Astrocyte (in vitro differentiated cells and primary cell): ENCODE results near the gene VWCE. TPM values are rescaled to one million over a fixed set of nuclear protein-coding genes. Genes with fewer than 3 reads are reported as not detected.

Experiments used
- DNase-seq: peaks from one replicate; pipeline ENCODE4 v3.0.0-alpha.2; 2010; ENCODE audit warnings: low read depth
- FAIRE-seq: peaks from 2 replicates; lab custom pipeline; 2011; peaks lifted over from hg19 to GRCh38; lab: Jason Lieb, UNC
- H2AFZ ChIP-seq: 2 replicates; pipeline ENCODE4 v1.6.0; 2012; ENCODE audit warnings: low read depth, low read length, inconsistent platforms
- H3K27ac ChIP-seq: 2 replicates; pipeline ENCODE4 v1.5.1; 2011; ENCODE audit warnings: low read depth, low read length, inconsistent platforms
- H3K27me3 ChIP-seq: 2 replicates; pipeline ENCODE4 v1.6.0; 2011; ENCODE audit warnings: low read length, inconsistent platforms; ENCODE audit not compliant: insufficient read depth
- H3K36me3 ChIP-seq: 2 replicates; pipeline ENCODE4 v1.5.1; 2011; ENCODE audit warnings: low read length, inconsistent platforms; ENCODE audit not compliant: insufficient read depth
- H3K4me1 ChIP-seq: 2 replicates; pipeline ENCODE4 v1.5.1; 2011; ENCODE audit warnings: low read length, inconsistent platforms; ENCODE audit not compliant: insufficient read depth
- H3K4me2 ChIP-seq: 2 replicates; pipeline ENCODE4 v1.6.0; 2012; ENCODE audit warnings: low read length, inconsistent platforms
- H3K4me3 ChIP-seq: 2 replicates; pipeline ENCODE4 v1.5.1; 2011; ENCODE audit warnings: low read depth, mild to moderate bottlenecking, low read length, inconsistent platforms; ENCODE audit not compliant: insufficient read depth
- H3K79me2 ChIP-seq: 2 replicates; pipeline ENCODE4 v1.6.0; 2012; ENCODE audit warnings: mild to moderate bottlenecking, low read length, inconsistent platforms; ENCODE audit not compliant: insufficient read depth
- H3K9ac ChIP-seq: 2 replicates; pipeline ENCODE4 v1.6.0; 2012; ENCODE audit warnings: mild to moderate bottlenecking, low read length, inconsistent platforms
- H3K9me3 ChIP-seq: 2 replicates; pipeline ENCODE4 v1.5.1; 2012; ENCODE audit warnings: low read depth, mild to moderate bottlenecking, low read length, inconsistent platforms; ENCODE audit not compliant: insufficient read depth
- H4K20me1 ChIP-seq: 2 replicates; pipeline ENCODE4 v1.6.0; 2012; ENCODE audit warnings: low read length, inconsistent platforms; ENCODE audit not compliant: insufficient read depth
- H3K27ac Mint-ChIP-seq: one replicate; pipeline ENCODE4 v1.8.0; 2021; ENCODE audit warnings: mild to moderate bottlenecking, mixed read lengths; ENCODE audit not compliant: unreplicated experiment
- H3K27me3 Mint-ChIP-seq: one replicate; pipeline ENCODE4 v1.8.0; 2021; ENCODE audit warnings: low read depth, mixed read lengths; ENCODE audit not compliant: unreplicated experiment
- H3K36me3 Mint-ChIP-seq: one replicate; pipeline ENCODE4 v1.8.0; 2021; ENCODE audit warnings: low read depth, mixed read lengths; ENCODE audit not compliant: unreplicated experiment
- H3K4me1 Mint-ChIP-seq: one replicate; pipeline ENCODE4 v1.8.0; 2021; ENCODE audit warnings: low read depth, mixed read lengths; ENCODE audit not compliant: unreplicated experiment
- H3K4me3 Mint-ChIP-seq: one replicate; pipeline ENCODE4 v1.8.0; 2021; ENCODE audit warnings: mild to moderate bottlenecking, moderate library complexity, mixed read lengths; ENCODE audit not compliant: unreplicated experiment
- H3K9me3 Mint-ChIP-seq: one replicate; pipeline ENCODE4 v1.8.0; 2021; ENCODE audit warnings: mild to moderate bottlenecking, mixed read lengths; ENCODE audit not compliant: unreplicated experiment
- CTCF ChIP-seq: IDR thresholded peaks from 2 replicates; pipeline ENCODE4 v1.5.1; 2011; ENCODE audit warnings: low read depth, mild to moderate bottlenecking, inconsistent platforms, low read length, moderate library complexity; ENCODE audit not compliant: insufficient read depth
- EZH2 ChIP-seq: IDR thresholded peaks from 2 replicates; pipeline ENCODE4 v1.6.1; 2012; ENCODE audit warnings: mild to moderate bottlenecking, low read length, inconsistent platforms; ENCODE audit not compliant: insufficient read depth
- total RNA-seq: library from RNA; stranded (reverse); gene quantifications from 2 replicates; pipeline ENCODE4 v1.2.1, GENCODE V29; 2021

The VWCE gene
- total RNA-seq, 1 donor from 2014 or later: 17.7 TPM

GRCh38 chr11:61333550-61334433, 38.7 kb upstream of the VWCE start:
- peaks cover 47% of the 10 kb centered on the region for H3K79me2 ChIP-seq
- H4K20me1 ChIP-seq: peaks cover 36% of the 10 kb centered on the region
- H3K27ac Mint-ChIP-seq: peak overlapping the region; percentile 66
- peak overlapping the region; percentile 94 for H3K27ac ChIP-seq
- peak overlapping the region; percentile 98 for H3K4me2 ChIP-seq
- TF ChIP-seq EZH2: no peak
- TF ChIP-seq CTCF: no peak
- peaks cover 13% of the 10 kb centered on the region for H3K36me3 ChIP-seq
- FAIRE-seq (no peak), DNase-seq (no peak)
- H3K27me3 ChIP-seq: no peaks in the 10 kb centered on the region
- peak overlapping the region; percentile 98 for H3K4me3 Mint-ChIP-seq
- H3K4me1 Mint-ChIP-seq: peaks cover 35% of the 10 kb centered on the region
- peak overlapping the region; percentile 100 for H3K9ac ChIP-seq
- H3K9me3 Mint-ChIP-seq: no peaks in the 10 kb centered on the region
- no peaks in the 10 kb centered on the region for H3K27me3 Mint-ChIP-seq
- peaks cover 30% of the 10 kb centered on the region for H3K4me1 ChIP-seq
- no peaks in the 10 kb centered on the region for H3K9me3 ChIP-seq
- H3K36me3 Mint-ChIP-seq: peaks cover 7% of the 10 kb centered on the region
- peak overlapping the region; percentile 88 for H3K4me3 ChIP-seq
- peak overlapping the region; percentile 97 for H2AFZ ChIP-seq

GRCh38 chr11:61332797-61333549, 37.9 kb upstream of the VWCE start, which contains the start of the genes DDB1 and TKFC:
DDB1 (minus strand) TSS chr11:61333105; CDS start chr11:61332968, 137 bp downstream.
TKFC (plus strand) TSS chr11:61333228; CDS start chr11:61334729, 1,501 bp downstream.
- H3K4me1 Mint-ChIP-seq: peaks cover 40% of the 10 kb centered on the region
- Histone ChIP-seq H3K27me3 (no peaks in the 10 kb centered on the region), H3K9ac (peak within 1 kb of the TSS; percentile 100), H4K20me1 (peaks cover 42% of the 10 kb centered on the region), H3K4me3 (peak within 1 kb of the TSS; percentile 88), H3K79me2 (peaks cover 54% of the 10 kb centered on the region), H2AFZ (peak within 1 kb of the TSS; percentile 97), H3K4me2 (peak within 1 kb of the TSS; percentile 98), H3K9me3 (no peaks in the 10 kb centered on the region), H3K27ac (peak within 1 kb of the TSS; percentile 94), H3K4me1 (peaks cover 31% of the 10 kb centered on the region), H3K36me3 (peaks cover 16% of the 10 kb centered on the region)
- TF ChIP-seq EZH2 (no peak), CTCF (no peak)
- H3K27me3 Mint-ChIP-seq: no peaks in the 10 kb centered on the region
- peaks cover 2% of the 10 kb centered on the region for H3K36me3 Mint-ChIP-seq
- H3K4me3 Mint-ChIP-seq: peak within 1 kb of the TSS; percentile 98
- FAIRE-seq (no peak), DNase-seq (peak; percentile 79)
- H3K9me3 Mint-ChIP-seq: no peaks in the 10 kb centered on the region
- H3K27ac Mint-ChIP-seq: peak within 1 kb of the TSS; percentile 77
